Measurements from ENCODE around the gene CBLB. TPM values are rescaled to one million over a fixed set of nuclear protein-coding genes. Genes with fewer than 3 reads are reported as not detected.

The CBLB gene
- total and polyA plus RNA-seq, 4 donors: 3.1 to 22.8 (median 9.8) TPM

DNA sequence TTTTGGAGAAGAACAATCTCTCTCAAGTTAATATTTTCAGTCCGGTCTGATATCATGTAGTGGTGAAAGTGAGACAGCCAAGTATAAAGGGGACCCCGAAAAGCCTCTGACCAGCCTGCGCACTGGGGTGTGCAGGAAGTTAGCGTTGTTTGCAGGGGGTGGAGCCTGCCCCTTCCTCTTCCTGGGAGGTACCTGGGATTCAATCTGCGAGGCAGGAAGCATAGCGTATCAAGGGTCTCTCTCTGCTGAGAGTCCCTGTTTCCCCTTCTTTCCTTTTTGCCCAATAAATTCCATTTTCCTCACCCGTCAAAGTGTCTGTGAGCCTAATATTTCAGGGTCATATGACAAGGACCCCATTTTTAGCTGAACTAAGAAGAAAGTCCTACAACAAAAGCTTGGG, 44.8 kb upstream of the CBLB start:
- peaks cover 0 to 10% (median 0%) of the 10 kb centered on the region in 4 donors for H3K9me3 ChIP-seq (ENCODE audit: control insufficient read depth in 4 of 4, low read length in 3 of 4)

DNA sequence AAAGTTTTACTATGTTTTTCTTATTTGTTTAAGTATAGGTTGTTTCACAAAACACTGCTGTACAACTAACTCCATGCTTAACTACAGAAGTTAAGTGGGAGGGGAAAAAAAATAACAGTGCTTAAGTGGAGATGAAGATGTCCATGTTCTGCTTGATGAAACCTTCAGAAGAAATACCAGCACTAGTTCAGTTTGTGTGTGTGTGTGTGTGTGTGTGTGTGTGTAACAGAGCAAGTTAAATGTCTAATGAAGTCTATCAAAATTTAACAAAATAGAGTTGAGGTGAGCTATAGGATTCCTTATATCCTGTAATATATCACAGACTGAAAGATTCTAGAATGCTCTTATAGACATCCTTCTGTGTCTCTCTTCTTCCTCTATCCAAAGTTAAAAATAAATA, 44.1 kb upstream of the CBLB start:
- Histone ChIP-seq H3K4me1 (ENCODE audit: control insufficient read depth in 4 of 4, insufficient read depth in 4 of 4, low read length in 3 of 4) (no peaks in the 10 kb centered on the region), H3K4me3 (ENCODE audit: low read depth in 1 of 3, low read length in 3 of 3) (no peak overlapping the region), H3K9ac (ENCODE audit: low read depth in 1 of 2, low read length in 2 of 2) (no peak overlapping the region), H3K27ac (ENCODE audit: low read depth in 1 of 2, low read length in 2 of 2) (no peak overlapping the region), H3K27me3 (ENCODE audit: control insufficient read depth in 4 of 4, insufficient read depth in 4 of 4, low read length in 3 of 4) (no peaks in the 10 kb centered on the region), H3K36me3 (ENCODE audit: control insufficient read depth in 4 of 4, insufficient read depth in 3 of 4, low read depth in 1 of 4, low read length in 3 of 4) (no peaks in the 10 kb centered on the region), H3K9me3 (ENCODE audit: control insufficient read depth in 4 of 4, low read length in 3 of 4) (peaks cover 0 to 10% (median 0%) of the 10 kb centered on the region in 4 donors)
- no peak for DNase-seq (ENCODE audit: low spot score)
- TF ChIP-seq HNF4G (IDR thresholded peaks at IDR 0.05) (no peak), YY1 (IDR thresholded peaks at IDR 0.05) (no peak), RAD21 (IDR thresholded peaks at IDR 0.05) (no peak)

More for the DNA sequence above, 44.8 kb upstream of the CBLB start:
- no peak for DNase-seq (ENCODE audit: low spot score)
- Histone ChIP-seq H3K9ac (ENCODE audit: low read depth in 1 of 2, low read length in 2 of 2) (no peak overlapping the region), H3K4me3 (ENCODE audit: low read depth in 1 of 3, low read length in 3 of 3) (no peak overlapping the region), H3K4me1 (ENCODE audit: control insufficient read depth in 4 of 4, insufficient read depth in 4 of 4, low read length in 3 of 4) (no peaks in the 10 kb centered on the region), H3K27ac (ENCODE audit: low read depth in 1 of 2, low read length in 2 of 2) (no peak overlapping the region), H3K27me3 (ENCODE audit: control insufficient read depth in 4 of 4, insufficient read depth in 4 of 4, low read length in 3 of 4) (no peaks in the 10 kb centered on the region), H3K36me3 (ENCODE audit: control insufficient read depth in 4 of 4, insufficient read depth in 3 of 4, low read depth in 1 of 4, low read length in 3 of 4) (no peaks in the 10 kb centered on the region)
- TF ChIP-seq TAF1 (conservative IDR thresholded peaks at IDR 0.05): no peak
- TF ChIP-seq JUND (IDR thresholded peaks at IDR 0.05): no peak
- TF ChIP-seq, protein P1, sequence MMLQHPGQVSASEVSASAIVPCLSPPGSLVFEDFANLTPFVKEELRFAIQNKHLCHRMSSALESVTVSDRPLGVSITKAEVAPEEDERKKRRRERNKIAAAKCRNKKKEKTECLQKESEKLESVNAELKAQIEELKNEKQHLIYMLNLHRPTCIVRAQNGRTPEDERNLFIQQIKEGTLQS (IDR thresholded peaks at IDR 0.05): no peak
- TF ChIP-seq HNF4G (IDR thresholded peaks at IDR 0.05): no peak
- TF ChIP-seq, protein P2, sequence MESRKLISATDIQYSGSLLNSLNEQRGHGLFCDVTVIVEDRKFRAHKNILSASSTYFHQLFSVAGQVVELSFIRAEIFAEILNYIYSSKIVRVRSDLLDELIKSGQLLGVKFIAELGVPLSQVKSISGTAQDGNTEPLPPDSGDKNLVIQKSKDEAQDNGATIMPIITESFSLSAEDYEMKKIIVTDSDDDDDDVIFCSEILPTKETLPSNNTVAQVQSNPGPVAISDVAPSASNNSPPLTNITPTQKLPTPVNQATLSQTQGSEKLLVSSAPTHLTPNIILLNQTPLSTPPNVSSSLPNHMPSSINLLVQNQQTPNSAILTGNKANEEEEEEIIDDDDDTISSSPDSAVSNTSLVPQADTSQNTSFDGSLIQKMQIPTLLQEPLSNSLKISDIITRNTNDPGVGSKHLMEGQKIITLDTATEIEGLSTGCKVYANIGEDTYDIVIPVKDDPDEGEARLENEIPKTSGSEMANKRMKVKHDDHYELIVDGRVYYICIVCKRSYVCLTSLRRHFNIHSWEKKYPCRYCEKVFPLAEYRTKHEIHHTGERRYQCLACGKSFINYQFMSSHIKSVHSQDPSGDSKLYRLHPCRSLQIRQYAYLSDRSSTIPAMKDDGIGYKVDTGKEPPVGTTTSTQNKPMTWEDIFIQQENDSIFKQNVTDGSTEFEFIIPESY (IDR thresholded peaks at IDR 0.05): no peak
- no peak for TF ChIP-seq SP1 (IDR thresholded peaks at IDR 0.05)
- TF ChIP-seq, protein P3, sequence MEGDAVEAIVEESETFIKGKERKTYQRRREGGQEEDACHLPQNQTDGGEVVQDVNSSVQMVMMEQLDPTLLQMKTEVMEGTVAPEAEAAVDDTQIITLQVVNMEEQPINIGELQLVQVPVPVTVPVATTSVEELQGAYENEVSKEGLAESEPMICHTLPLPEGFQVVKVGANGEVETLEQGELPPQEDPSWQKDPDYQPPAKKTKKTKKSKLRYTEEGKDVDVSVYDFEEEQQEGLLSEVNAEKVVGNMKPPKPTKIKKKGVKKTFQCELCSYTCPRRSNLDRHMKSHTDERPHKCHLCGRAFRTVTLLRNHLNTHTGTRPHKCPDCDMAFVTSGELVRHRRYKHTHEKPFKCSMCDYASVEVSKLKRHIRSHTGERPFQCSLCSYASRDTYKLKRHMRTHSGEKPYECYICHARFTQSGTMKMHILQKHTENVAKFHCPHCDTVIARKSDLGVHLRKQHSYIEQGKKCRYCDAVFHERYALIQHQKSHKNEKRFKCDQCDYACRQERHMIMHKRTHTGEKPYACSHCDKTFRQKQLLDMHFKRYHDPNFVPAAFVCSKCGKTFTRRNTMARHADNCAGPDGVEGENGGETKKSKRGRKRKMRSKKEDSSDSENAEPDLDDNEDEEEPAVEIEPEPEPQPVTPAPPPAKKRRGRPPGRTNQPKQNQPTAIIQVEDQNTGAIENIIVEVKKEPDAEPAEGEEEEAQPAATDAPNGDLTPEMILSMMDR (IDR thresholded peaks at IDR 0.05; ENCODE audit: low read depth, low read length, missing input control): no peak
- no peak for TF ChIP-seq HNF4A (conservative IDR thresholded peaks at IDR 0.05)
- no peak for TF ChIP-seq EGR1 (IDR thresholded peaks at IDR 0.05; ENCODE audit: low read depth in 2 of 2)
- no peak for TF ChIP-seq YY1 (IDR thresholded peaks at IDR 0.05)
- no peak for TF ChIP-seq FOXA1 (IDR thresholded peaks at IDR 0.05)
- no peak for TF ChIP-seq FOXA2 (IDR thresholded peaks at IDR 0.05)
- TF ChIP-seq RXRA (IDR thresholded peaks at IDR 0.05): no peak
- 94% methylated on average over 7 of the region's 7 CpGs for WGBS

DNA sequence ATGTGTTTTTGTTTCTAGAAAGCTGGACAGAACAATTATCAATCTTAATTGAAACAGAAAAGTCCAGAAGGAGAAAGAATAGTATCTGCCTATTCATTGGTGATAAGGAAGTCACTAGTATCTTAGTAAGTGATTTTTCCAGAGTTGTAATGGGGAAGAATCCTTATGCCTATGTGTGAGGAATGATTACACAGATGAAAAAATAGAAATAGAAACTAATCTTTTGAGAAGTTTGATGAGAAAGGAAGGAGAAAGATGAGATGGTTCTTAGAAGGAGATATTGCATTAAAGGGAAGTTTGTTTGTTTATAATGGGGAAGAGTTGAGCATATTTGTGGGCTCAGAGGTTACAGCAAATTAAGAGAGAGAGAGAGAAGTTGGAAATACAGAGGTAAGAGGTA, 42.7 kb upstream of the CBLB start:
- H3K4me3 ChIP-seq (ENCODE audit: low read depth in 1 of 3, low read length in 3 of 3): no peak overlapping the region
- no peaks in the 10 kb centered on the region for H3K4me1 ChIP-seq (ENCODE audit: control insufficient read depth in 4 of 4, insufficient read depth in 4 of 4, low read length in 3 of 4)
- no peak overlapping the region for H3K27ac ChIP-seq (ENCODE audit: low read depth in 1 of 2, low read length in 2 of 2)
- peaks cover 0 to 10% (median 0%) of the 10 kb centered on the region in 4 donors for H3K9me3 ChIP-seq (ENCODE audit: control insufficient read depth in 4 of 4, low read length in 3 of 4)
- no peaks in the 10 kb centered on the region for H3K27me3 ChIP-seq (ENCODE audit: control insufficient read depth in 4 of 4, insufficient read depth in 4 of 4, low read length in 3 of 4)
- no peak overlapping the region for H3K9ac ChIP-seq (ENCODE audit: low read depth in 1 of 2, low read length in 2 of 2)
- DNase-seq (ENCODE audit: low spot score): no peak
- H3K36me3 ChIP-seq (ENCODE audit: control insufficient read depth in 4 of 4, insufficient read depth in 3 of 4, low read depth in 1 of 4, low read length in 3 of 4): no peaks in the 10 kb centered on the region
- TF ChIP-seq, protein P4, sequence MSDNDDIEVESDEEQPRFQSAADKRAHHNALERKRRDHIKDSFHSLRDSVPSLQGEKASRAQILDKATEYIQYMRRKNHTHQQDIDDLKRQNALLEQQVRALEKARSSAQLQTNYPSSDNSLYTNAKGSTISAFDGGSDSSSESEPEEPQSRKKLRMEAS (IDR thresholded peaks at IDR 0.05): no peak
- TF ChIP-seq SP1 (IDR thresholded peaks at IDR 0.05) (no peak), GABPA (IDR thresholded peaks at IDR 0.05 in 1 of 2, conservative IDR thresholded peaks at IDR 0.05 in 1 of 2) (no peak), YY1 (IDR thresholded peaks at IDR 0.05) (no peak), FOXA1 (IDR thresholded peaks at IDR 0.05) (no peak), RXRA (IDR thresholded peaks at IDR 0.05) (no peak), JUND (IDR thresholded peaks at IDR 0.05) (no peak), HNF4A (conservative IDR thresholded peaks at IDR 0.05) (no peak)
- TF ChIP-seq, protein P3 (IDR thresholded peaks at IDR 0.05; ENCODE audit: low read depth, low read length, missing input control): no peak
- TF ChIP-seq, protein P5, sequence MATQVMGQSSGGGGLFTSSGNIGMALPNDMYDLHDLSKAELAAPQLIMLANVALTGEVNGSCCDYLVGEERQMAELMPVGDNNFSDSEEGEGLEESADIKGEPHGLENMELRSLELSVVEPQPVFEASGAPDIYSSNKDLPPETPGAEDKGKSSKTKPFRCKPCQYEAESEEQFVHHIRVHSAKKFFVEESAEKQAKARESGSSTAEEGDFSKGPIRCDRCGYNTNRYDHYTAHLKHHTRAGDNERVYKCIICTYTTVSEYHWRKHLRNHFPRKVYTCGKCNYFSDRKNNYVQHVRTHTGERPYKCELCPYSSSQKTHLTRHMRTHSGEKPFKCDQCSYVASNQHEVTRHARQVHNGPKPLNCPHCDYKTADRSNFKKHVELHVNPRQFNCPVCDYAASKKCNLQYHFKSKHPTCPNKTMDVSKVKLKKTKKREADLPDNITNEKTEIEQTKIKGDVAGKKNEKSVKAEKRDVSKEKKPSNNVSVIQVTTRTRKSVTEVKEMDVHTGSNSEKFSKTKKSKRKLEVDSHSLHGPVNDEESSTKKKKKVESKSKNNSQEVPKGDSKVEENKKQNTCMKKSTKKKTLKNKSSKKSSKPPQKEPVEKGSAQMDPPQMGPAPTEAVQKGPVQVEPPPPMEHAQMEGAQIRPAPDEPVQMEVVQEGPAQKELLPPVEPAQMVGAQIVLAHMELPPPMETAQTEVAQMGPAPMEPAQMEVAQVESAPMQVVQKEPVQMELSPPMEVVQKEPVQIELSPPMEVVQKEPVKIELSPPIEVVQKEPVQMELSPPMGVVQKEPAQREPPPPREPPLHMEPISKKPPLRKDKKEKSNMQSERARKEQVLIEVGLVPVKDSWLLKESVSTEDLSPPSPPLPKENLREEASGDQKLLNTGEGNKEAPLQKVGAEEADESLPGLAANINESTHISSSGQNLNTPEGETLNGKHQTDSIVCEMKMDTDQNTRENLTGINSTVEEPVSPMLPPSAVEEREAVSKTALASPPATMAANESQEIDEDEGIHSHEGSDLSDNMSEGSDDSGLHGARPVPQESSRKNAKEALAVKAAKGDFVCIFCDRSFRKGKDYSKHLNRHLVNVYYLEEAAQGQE (IDR thresholded peaks at IDR 0.05): no peak
- TF ChIP-seq, protein P1 (IDR thresholded peaks at IDR 0.05): no peak
